Activated CD4-positive, alpha-beta T cell treated with anti-CD3 and anti-CD28 coated beads for 24 hours (primary cell): ENCODE data around the gene EFNA4.

Experiments used
- DNase-seq, 2 donors: peaks; one replicate each; pipeline ENCODE4 v3.0.0-alpha.2; 2020; ENCODE audit warnings: low read depth in 2 of 2

EFNA4 gene

GRCh38 chr1:155073377-155074242 is 10.1 kb downstream of the EFNA4 start:
- DNase-seq: no peak

DNA sequence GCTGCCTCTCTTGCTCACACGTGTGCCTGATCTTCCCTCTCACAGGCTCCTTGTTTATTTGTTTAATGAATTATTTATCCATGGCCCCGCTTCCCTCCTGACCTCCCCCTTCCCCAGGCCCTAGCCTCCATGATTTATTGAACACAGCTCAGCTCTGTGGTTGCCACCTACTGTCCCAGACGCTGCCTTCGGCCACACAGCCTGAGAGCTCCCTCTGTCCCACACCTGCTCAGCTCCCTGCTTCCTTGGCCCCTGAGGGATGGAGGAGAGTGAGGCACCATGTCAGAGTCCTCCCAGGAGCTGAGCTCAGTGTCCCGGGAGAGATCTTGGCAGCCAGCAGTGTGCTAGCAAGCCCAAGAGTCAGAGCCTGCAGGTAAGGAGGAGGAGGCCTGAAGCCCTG is 12.0 kb downstream of the EFNA4 start:
- DNase-seq: no peak

DNA sequence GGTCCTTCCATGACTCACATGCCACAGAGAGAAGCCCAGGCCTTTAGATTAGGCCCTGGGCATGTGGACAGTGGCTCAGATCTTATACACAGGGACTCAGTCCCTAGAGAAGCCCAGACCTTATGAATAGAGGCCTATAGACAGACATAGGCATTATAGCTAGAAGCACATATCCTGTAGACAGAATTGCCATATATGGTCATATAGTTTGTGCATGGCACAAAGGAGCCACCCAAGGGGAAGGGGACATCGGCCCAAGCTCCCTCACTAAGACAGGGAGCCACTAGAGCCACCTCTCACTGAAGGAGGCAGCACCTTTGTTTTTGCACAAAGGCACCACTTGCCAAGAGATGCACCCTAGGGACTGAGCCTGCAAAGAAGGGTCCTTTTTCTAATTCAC is 12.8 kb downstream of the EFNA4 start:
- no peak for DNase-seq

DNA sequence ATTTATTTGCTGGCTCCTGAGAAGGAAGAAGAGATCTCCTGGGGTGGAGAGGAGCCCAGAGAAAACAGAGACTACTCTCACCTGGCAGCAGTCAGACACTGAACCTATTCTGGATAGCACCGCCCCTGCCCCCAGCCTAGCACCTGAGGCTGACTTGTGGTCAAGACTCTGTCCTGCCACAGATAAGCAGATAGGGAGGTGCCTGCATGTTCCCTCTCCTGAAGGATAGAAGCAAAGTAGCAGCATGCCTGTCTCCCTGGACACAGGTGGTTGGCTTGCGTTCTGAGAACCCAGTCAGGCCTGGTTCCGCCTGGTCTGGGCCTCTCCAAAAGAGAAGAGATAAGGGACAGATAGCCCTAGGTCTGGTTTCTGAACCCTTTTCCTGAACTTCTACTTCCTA is 13.8 kb downstream of the EFNA4 start:
- no peak for DNase-seq

DNA sequence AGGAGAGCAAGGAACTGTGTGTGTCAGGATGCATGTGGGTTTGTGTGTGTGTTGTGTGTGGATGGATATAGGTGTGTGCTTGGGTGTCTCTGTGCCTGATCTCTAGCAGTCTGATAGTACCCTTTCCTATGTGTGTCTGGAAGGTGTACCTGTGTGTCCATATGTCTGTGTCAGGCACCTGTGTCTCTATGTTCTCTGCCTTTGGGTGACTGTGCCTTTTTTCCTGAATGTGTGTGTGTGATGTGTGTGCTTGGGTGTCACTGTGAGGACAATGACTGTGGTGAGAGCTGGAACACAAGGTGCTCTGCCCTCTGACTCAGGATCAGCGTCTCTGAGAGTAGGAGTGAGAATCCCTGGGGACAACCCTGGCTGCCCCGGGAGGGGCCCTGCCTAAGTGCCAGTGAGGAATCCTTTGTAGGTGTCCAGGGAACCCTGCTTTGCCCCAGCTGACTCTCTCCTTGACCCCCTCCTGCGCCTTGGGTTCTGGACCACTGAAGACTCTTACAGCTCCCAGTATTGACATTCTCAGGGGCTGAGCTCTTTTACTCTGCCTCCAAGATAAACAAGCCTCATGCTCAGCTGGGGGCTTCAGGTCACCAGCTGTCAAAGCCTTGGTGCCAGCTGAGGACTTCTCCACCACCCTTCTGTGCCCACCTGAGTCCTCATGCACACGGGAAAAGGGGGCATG is 14.4 kb downstream of the EFNA4 start:
- DNase-seq: no peak

DNA sequence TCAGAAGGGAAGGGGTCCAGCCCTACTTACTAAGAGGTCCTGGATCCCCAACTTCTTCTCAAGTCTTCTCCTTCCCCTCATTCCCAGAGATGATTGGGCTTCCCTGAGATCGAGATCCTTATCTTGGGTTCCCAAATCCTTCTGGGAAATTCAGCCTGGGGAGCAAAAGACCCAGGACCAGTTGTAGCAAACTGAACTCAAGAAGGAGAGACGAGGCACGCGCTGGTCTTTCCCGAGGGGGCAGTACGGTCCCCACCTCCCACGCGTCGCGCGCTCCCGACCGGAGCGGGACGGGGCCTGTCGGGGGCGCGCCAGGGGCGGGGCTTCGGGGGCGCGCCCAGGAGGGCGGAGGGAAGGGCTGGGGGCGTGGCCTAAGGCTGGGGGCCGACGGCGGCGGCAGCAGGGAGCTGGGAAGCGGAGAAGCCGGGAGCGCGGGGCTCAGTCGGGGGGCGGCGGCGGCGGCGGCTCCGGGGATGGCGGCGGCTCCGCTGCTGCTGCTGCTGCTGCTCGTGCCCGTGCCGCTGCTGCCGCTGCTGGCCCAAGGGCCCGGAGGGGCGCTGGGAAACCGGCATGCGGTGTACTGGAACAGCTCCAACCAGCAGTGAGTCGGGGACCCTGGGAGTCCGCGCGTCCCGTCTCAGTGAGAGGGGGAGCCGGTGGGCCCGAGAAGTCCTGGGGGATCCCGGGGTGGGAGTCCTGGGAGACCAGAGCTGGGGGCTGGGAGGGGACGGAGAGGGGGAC is 15.1 kb downstream of the EFNA4 start, which contains the start of gene EFNA3:
TSS of gene EFNA3 (plus strand) at position 369 of the 741 bp plus-strand sequence. CDS start at position 474, 105 bp downstream.
- peak in 1 of 2 donors; percentile 65 for DNase-seq

DNA sequence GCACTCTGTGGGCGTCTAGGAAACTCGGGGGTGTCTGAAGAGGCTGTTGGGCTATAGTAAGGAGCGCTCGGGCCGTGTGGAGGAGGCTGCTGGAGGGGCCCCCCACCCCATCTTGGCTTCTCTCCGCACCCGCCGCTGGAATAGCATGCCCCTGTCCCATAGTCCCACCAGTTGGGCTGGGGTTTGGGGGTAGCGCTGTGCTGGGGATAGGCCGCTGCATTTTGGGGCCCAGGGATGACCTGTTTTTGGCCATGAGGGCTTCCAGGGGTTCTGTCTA is 15.6 kb downstream of the EFNA4 start:
- DNase-seq: no peak

DNA sequence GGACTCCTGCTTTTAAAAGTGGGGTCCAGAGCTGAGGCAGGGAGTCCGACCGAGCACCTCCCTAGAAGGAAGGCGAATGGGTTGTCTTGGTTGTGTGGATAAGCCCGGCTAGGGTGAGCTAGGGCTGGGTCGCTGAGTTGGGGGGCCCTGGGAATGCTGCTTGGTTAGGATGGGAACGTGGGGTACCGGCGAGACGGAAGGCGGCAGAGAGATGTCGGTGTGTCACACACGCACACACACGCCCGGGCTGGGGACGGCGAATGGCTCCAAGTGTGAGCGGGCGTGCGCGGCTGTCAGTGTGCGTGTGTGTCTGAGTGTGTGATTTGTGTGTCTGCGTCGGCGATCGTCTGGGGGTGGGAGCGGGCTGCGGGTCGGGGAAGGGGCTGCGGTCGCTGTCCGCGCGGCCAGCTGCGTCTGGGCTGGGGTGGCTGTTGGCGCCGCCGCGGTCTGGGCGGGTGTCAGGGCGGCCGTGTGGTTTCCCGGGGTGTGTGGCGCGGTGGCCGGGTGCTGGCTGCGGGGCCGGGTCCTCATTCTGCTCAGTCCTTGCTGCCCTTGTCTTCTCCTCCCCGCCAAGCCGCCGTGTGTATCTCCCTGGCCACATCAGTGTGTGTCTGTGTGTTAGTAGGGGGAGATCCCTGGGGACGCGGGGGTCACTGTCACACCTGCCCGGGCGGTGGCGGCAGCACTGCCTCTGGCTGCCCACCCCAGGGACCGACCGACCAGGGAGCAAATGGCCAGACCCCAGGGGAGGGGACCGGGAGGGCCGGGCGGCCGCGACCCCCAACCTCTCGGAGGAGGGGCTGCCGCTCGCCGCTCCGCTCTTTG is 16.2 kb downstream of the EFNA4 start:
- no peak for DNase-seq

DNA sequence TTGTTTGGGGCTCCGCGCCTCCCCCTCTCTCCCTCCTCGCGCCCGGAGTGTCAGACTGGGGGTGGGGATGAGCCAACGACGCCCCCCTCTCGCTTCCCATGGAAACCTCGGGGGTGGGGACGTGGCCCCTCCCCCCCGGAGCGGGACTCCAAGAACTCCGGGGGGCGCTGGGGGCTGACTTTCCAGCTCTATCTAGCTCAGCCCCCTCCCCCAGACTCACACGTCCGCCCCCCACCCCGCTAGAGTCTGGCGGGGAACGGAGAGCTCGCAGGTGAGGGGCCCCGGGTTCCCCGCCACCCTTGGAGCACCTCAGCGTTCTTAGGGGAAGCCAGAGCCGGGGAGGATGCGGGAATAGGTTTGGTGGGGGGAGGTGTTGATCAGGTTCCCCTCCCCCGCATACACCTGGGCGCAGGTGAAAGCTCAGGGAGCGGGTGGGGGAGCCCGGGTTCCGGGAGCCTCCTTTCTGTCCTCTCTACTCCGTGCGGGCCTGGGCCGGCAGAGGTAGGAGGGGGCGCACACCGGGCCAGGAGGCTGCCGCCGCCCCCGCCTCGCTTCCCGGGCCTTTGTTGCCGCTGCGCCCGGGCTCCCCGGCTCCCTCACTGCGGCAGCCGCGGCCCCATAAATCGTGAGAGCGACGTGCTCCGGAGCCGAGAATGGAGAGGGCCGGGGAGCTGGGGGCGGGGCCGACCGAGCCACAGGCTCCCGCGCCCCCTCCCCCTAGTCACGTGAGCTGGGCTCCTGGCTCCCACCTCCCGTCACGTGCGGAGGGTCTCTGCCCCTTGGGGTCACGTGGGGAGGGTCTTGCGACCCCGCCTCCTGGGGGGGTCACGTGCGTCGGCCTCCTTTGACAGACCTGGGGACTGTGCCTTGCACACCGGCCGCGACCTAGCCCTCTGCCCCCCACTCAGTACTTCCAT is 17.0 kb downstream of the EFNA4 start:
- peak in 1 of 2 donors; percentile 28 for DNase-seq

DNA sequence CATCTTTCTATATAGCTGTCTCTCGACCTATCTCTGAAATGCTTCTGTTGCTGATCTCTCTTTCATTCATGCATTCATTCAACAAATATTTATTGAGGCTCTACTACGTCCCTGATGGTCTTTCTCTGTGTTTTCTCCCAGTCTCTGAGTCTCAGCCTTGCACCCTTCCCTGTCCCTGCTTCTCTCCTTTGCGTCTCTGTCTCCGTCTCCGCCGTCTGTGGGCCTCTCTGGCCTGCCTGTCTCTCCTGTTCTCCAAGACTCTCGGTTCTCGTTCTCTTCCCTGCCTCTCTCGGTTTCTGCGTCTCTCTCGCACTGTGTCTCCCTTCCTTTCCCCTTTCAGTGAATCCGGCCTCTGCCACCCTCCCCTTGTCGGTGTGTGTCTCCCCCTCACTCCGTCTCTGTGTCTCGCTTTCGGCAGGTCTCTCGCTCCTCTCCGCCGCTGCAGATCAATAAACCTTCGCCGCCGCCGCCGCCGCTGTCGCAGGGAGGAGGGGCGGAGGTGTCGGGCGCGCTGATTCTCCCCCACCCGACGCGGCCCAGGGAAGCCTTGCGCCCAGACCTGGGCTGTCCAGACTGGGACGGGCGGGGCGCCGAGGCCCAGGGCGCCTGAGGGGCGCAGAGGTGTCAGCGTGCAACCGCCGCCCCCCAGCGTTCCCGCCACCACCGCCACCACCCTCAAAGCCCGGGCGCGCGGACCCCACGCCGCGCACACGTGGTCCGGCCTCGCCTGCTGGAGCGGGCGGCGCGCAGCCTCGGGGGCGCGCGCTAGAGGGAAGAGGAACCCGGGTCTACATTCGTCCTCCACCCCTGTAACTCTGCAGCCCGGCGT is 18.1 kb downstream of the EFNA4 start:
- no peak for DNase-seq

- DNase-seq: peak in 1 of 2 donors; percentile 26
Measured at GRCh38 chr1:155082301-155083051, 18.9 kb downstream of the EFNA4 start.

GRCh38 chr1:155083052-155083541 is 19.6 kb downstream of the EFNA4 start:
- DNase-seq: no peak

GRCh38 chr1:155083865-155084721 is 20.6 kb downstream of the EFNA4 start:
- no peak for DNase-seq

GRCh38 chr1:155084722-155085503 is 21.4 kb downstream of the EFNA4 start:
- peak; percentile 86 to 90 for DNase-seq

- peak; percentile 68 to 76 for DNase-seq
Measured at GRCh38 chr1:155085504-155086127, 22.1 kb downstream of the EFNA4 start.

DNA sequence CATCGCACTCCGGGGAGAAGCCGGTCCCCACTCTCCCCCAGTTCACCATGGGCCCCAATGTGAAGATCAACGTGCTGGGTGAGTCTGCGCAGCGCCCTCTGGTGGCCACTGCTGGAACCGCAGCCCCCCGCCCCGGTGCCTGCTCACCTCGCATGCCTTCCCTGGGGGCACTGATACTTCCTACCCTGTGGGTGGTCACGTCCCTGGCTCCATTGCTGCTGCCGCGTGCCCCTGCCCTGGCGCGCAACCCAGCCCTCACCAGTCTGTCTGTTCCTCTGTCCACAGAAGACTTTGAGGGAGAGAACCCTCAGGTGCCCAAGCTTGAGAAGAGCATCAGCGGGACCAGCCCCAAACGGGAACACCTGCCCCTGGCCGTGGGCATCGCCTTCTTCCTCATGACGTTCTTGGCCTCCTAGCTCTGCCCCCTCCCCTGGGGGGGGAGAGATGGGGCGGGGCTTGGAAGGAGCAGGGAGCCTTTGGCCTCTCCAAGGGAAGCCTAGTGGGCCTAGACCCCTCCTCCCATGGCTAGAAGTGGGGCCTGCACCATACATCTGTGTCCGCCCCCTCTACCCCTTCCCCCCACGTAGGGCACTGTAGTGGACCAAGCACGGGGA is 22.7 kb downstream of the EFNA4 start:
- peak; percentile 74 to 80 for DNase-seq
